ENCODE results near the gene JOSD1. TPM values are rescaled to one million over a fixed set of nuclear protein-coding genes. Genes with fewer than 3 reads are reported as not detected.

JOSD1 gene
- total and polyA plus RNA-seq, 4 donors, result 35.4 to 51.0 (median 39.8) TPM

- WGBS (ENCODE audit: insufficient coverage), result 0% methylated on average over 80 of the region's 80 CpGs
- peaks cover 4% of the 10 kb centered on the region for H3K36me3 ChIP-seq (ENCODE audit: control insufficient read depth, insufficient read depth, low read length)
- no peaks in the 10 kb centered on the region for H3K9me3 ChIP-seq (ENCODE audit: control insufficient read depth, insufficient read depth, low read length)
- peak overlapping the region; percentile 82 for H3K4me3 ChIP-seq (ENCODE audit: low read depth, low read length)
- peak in 3 of 6 donors; percentile 26 to 62 (median 48) for DNase-seq (ENCODE audit: low read depth in 4 of 6, low spot score in 6 of 6)
- peak overlapping the region; percentile 86 for H3K27ac ChIP-seq (ENCODE audit: low read depth, low read length)
- H3K27me3 ChIP-seq (ENCODE audit: control insufficient read depth, insufficient read depth, low read length), result no peaks in the 10 kb centered on the region
- peaks cover 8% of the 10 kb centered on the region for H3K4me1 ChIP-seq (ENCODE audit: control insufficient read depth, insufficient read depth, low read length)
Measured at GRCh38 chr22:38706101-38706900, 5.6 kb upstream of the JOSD1 start.

DNA sequence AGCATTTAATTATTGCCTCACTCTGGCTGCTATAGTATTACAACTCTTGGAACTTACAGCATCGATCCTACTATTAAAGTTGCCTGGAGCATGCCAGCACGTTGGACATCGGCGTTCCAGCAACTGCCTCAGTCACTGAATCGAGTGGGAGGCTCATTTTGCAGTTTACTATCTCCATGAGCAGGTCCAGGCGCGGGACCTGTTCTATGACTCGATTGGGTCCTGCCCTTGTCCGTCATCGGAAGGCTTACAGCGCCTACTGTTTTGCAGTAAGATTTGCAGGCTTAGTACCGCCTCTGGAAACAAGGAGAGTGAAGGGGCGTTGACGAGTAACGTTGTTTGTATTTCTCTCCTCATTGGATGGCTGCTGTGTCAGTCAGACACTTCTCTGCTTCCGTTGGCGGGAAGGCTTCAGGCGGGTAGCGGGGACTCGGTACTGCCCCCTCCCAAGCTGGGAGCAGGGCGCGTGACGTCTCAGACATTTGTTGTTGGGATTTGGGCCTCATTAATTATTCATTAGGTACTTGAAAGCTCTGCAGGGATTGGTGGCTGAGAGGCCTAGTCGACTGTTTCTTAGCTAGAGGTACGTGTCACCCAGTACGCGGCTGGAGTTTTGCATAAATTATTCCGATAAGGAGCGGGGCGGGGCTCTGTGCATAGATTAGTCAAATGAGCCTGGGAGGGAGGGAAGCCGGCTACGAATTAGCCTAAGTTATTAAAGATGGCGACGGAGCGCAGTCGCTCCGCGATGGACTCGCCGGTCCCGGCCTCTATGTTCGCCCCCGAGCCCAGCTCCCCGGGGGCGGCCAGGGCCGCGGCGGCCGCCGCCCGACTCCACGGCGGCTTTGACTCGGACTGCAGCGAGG is 4.7 kb upstream of the JOSD1 start, which contains the start of gene GTPBP1:
Gene GTPBP1 (plus strand): TSS at position 710 of the 866 bp plus-strand sequence. CDS start 12 bp downstream, at position 722.
- WGBS (ENCODE audit: insufficient coverage), result under 1% methylated on average over 55 of the region's 55 CpGs
- H3K36me3 ChIP-seq (ENCODE audit: control insufficient read depth, insufficient read depth, low read length), result peaks cover 4% of the 10 kb centered on the region
- H3K4me1 ChIP-seq (ENCODE audit: control insufficient read depth, insufficient read depth, low read length), result peaks cover 10% of the 10 kb centered on the region
- H3K27me3 ChIP-seq (ENCODE audit: control insufficient read depth, insufficient read depth, low read length), result no peaks in the 10 kb centered on the region
- H3K9me3 ChIP-seq (ENCODE audit: control insufficient read depth, insufficient read depth, low read length), result no peaks in the 10 kb centered on the region
- peak within 1 kb of the TSS; percentile 92 for H3K27ac ChIP-seq (ENCODE audit: low read depth, low read length)
- peak within 1 kb of the TSS; percentile 82 for H3K4me3 ChIP-seq (ENCODE audit: low read depth, low read length)
- DNase-seq (ENCODE audit: low read depth in 4 of 6, low spot score in 6 of 6), result peak; percentile 100

DNA sequence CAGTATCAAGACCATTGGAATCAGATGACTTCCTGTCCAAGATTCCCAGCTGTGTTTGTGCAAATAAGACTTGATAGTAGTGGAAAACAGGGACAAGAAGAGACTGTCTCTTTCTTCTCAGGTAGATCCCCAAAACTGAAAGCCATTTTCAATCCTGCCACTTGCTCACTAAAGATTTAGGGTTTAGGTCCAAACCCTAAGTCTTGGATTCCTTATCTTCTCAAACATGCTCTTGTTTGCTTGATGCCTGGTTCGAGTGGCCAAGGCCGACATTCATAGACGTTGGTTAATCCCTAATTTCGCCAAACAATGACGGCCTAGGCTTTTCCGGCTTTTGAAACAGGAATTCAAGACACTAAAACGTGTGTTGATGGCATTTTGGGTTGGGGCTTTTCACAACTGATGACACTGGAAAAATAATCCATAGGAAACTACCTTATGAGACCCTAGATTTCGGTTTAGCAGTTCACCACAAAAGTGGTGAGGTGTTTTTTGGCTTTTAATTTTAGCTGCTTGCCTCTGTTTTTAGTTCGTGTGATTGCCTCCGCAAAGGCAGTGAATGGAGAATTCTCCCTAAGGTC is 4.0 kb upstream of the JOSD1 start:
- peak overlapping the region; percentile 92 for H3K27ac ChIP-seq (ENCODE audit: low read depth, low read length)
- H3K36me3 ChIP-seq (ENCODE audit: control insufficient read depth, insufficient read depth, low read length), result peaks cover 4% of the 10 kb centered on the region
- H3K9me3 ChIP-seq (ENCODE audit: control insufficient read depth, insufficient read depth, low read length), result no peaks in the 10 kb centered on the region
- H3K4me1 ChIP-seq (ENCODE audit: control insufficient read depth, insufficient read depth, low read length), result peaks cover 11% of the 10 kb centered on the region
- no peak for DNase-seq (ENCODE audit: low read depth in 4 of 6, low spot score in 6 of 6)
- H3K27me3 ChIP-seq (ENCODE audit: control insufficient read depth, insufficient read depth, low read length), result no peaks in the 10 kb centered on the region
- H3K4me3 ChIP-seq (ENCODE audit: low read depth, low read length), result peak overlapping the region; percentile 82
- WGBS (ENCODE audit: insufficient coverage), result 44% methylated on average over 2 of the region's 10 CpGs

DNA sequence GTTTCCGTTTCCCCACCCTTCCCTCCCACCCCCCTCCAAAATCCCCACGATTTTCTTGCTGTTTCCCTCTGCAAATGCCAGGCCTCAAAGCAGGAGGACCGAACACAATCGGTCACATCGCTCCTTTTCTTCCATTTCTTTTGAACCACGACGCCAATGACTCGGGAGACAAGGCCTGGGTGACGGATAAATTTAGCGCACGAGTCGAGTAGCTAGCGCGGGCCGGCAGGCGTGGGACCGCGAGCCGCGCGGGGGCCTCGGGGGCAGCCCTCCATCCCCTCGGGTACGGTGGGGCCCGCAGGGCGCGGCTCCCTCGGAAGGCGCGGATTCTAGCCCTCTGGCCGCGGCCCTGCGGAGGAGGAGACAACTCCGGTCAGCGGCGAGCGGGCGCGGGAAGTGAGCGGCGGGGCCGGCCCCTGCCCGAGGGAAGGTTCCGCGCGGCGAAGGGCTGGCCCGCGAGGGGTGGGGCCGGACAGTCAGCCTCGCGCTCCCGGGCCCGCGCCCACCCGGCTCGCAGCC is 414 bp downstream of the JOSD1 start:
- H3K4me1 ChIP-seq (ENCODE audit: control insufficient read depth, insufficient read depth, low read length), result peaks cover 23% of the 10 kb centered on the region
- peak in 2 of 6 donors; percentile 6 to 55 for DNase-seq (ENCODE audit: low read depth in 4 of 6, low spot score in 6 of 6)
- under 1% methylated on average over 57 of the region's 57 CpGs for WGBS (ENCODE audit: insufficient coverage)

GRCh38 chr22:38699784-38700183 is 959 bp downstream of the JOSD1 start:
- WGBS (ENCODE audit: insufficient coverage), result 6% methylated on average over 5 of the region's 6 CpGs
- H3K9me3 ChIP-seq (ENCODE audit: control insufficient read depth, insufficient read depth, low read length), result no peaks in the 10 kb centered on the region
- peak overlapping the region; percentile 73 for H3K27ac ChIP-seq (ENCODE audit: low read depth, low read length)
- H3K27me3 ChIP-seq (ENCODE audit: control insufficient read depth, insufficient read depth, low read length), result no peaks in the 10 kb centered on the region
- peak overlapping the region; percentile 81 for H3K4me3 ChIP-seq (ENCODE audit: low read depth, low read length)
- H3K4me1 ChIP-seq (ENCODE audit: control insufficient read depth, insufficient read depth, low read length), result peaks cover 23% of the 10 kb centered on the region
- peak in 2 of 6 donors; percentile 21 to 49 for DNase-seq (ENCODE audit: low read depth in 4 of 6, low spot score in 6 of 6)
- H3K36me3 ChIP-seq (ENCODE audit: control insufficient read depth, insufficient read depth, low read length), result peaks cover under 1% of the 10 kb centered on the region

More for the DNA sequence above, 414 bp downstream of the JOSD1 start:
- no peaks in the 10 kb centered on the region for H3K36me3 ChIP-seq (ENCODE audit: control insufficient read depth, insufficient read depth, low read length)
- no peaks in the 10 kb centered on the region for H3K27me3 ChIP-seq (ENCODE audit: control insufficient read depth, insufficient read depth, low read length)
- H3K4me3 ChIP-seq (ENCODE audit: low read depth, low read length), result peak overlapping the region; percentile 81
- H3K27ac ChIP-seq (ENCODE audit: low read depth, low read length), result peak overlapping the region; percentile 73
- no peaks in the 10 kb centered on the region for H3K9me3 ChIP-seq (ENCODE audit: control insufficient read depth, insufficient read depth, low read length)

DNA sequence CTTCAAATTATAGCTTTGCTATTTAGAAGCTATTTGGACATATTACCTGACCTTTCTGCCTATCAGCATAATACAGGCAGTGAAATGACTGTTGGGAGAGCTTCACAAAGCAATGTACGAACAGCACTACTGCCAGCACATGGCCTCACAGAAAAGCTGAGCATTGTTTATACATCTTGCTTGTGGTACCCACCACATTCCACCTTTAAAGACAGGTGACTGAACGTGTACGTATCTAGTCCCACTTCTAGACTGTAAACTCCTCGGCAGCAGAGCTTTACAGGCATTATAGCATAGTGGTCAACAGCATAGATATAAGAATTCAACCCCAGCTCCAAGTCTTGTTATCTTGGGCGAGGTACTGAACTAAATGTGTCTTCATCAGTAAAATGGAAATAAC is 1.6 kb downstream of the JOSD1 start:
- H3K36me3 ChIP-seq (ENCODE audit: control insufficient read depth, insufficient read depth, low read length), result peaks cover 7% of the 10 kb centered on the region
- no peaks in the 10 kb centered on the region for H3K27me3 ChIP-seq (ENCODE audit: control insufficient read depth, insufficient read depth, low read length)
- no peak for DNase-seq (ENCODE audit: low read depth in 4 of 6, low spot score in 6 of 6)
- 79% methylated on average over 3 of the region's 5 CpGs for WGBS (ENCODE audit: insufficient coverage)
- peak overlapping the region; percentile 81 for H3K4me3 ChIP-seq (ENCODE audit: low read depth, low read length)
- H3K9me3 ChIP-seq (ENCODE audit: control insufficient read depth, insufficient read depth, low read length), result no peaks in the 10 kb centered on the region
- H3K27ac ChIP-seq (ENCODE audit: low read depth, low read length), result peak overlapping the region; percentile 73
- H3K4me1 ChIP-seq (ENCODE audit: control insufficient read depth, insufficient read depth, low read length), result peaks cover 23% of the 10 kb centered on the region

GRCh38 chr22:38698407-38699094 is 2.2 kb downstream of the JOSD1 start:
- H3K27ac ChIP-seq (ENCODE audit: low read depth, low read length), result no peak overlapping the region
- 90% methylated on average over 13 of the region's 13 CpGs for WGBS (ENCODE audit: insufficient coverage)
- no peak for DNase-seq (ENCODE audit: low read depth in 4 of 6, low spot score in 6 of 6)
- no peaks in the 10 kb centered on the region for H3K27me3 ChIP-seq (ENCODE audit: control insufficient read depth, insufficient read depth, low read length)
- no peaks in the 10 kb centered on the region for H3K9me3 ChIP-seq (ENCODE audit: control insufficient read depth, insufficient read depth, low read length)
- H3K4me1 ChIP-seq (ENCODE audit: control insufficient read depth, insufficient read depth, low read length), result peaks cover 23% of the 10 kb centered on the region
- H3K4me3 ChIP-seq (ENCODE audit: low read depth, low read length), result no peak overlapping the region
- H3K36me3 ChIP-seq (ENCODE audit: control insufficient read depth, insufficient read depth, low read length), result peaks cover 9% of the 10 kb centered on the region

DNA sequence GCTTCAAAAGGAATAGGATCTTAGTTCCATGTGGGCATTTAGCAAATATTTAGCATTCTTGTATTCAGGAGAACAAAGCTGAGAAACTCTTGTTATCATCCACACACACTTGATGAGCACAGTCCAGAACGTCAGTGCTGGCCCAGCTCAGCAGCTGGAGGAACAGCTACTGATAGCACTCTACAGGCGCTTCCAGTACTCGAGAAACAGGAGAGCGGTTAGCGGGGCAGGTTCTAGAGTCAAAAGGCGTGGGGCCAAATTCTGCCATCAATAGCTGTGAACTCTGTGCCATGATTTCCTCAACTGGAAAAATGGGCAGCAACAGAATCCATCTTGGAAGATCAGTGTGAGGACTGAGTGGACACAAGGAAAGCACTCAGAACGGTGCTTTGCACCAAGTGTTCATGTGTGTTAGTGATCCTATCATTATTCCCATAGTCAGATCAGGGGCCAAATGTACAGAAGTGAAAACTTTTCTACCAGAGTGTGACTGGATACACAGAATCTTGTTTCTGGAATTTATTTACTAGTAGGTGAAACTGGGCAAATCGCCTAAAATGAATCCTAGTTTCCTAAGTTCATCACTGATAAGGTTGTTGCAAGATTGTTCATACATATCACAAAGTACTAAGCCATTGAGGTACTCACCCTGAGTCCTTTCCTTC is 3.2 kb downstream of the JOSD1 start:
- no peak overlapping the region for H3K4me3 ChIP-seq (ENCODE audit: low read depth, low read length)
- peaks cover 23% of the 10 kb centered on the region for H3K4me1 ChIP-seq (ENCODE audit: control insufficient read depth, insufficient read depth, low read length)
- DNase-seq (ENCODE audit: low read depth in 4 of 6, low spot score in 6 of 6), result no peak
- peak overlapping the region; percentile 61 for H3K27ac ChIP-seq (ENCODE audit: low read depth, low read length)
- peaks cover 11% of the 10 kb centered on the region for H3K36me3 ChIP-seq (ENCODE audit: control insufficient read depth, insufficient read depth, low read length)
- no peaks in the 10 kb centered on the region for H3K9me3 ChIP-seq (ENCODE audit: control insufficient read depth, insufficient read depth, low read length)
- no peaks in the 10 kb centered on the region for H3K27me3 ChIP-seq (ENCODE audit: control insufficient read depth, insufficient read depth, low read length)
- 73% methylated on average over 7 of the region's 8 CpGs for WGBS (ENCODE audit: insufficient coverage)
